Astrocyte (in vitro differentiated cells and primary cell): ENCODE measurements around the gene TUBA3E. TPM values are rescaled to one million over a fixed set of nuclear protein-coding genes. Genes with fewer than 3 reads are reported as not detected.
"Not testable (repeated sequence)": the region's sequence is repeated elsewhere in the genome, so short reads cannot be mapped to it uniquely, and the experiment has no call there.

Source experiments
- DNase-seq: peaks from one replicate; pipeline ENCODE4 v3.0.0-alpha.2; 2010; ENCODE audit warnings: low read depth
- FAIRE-seq: peaks from 2 replicates; lab custom pipeline; 2011; peaks lifted over from hg19 to GRCh38; lab: Jason Lieb, UNC
- H2AFZ ChIP-seq: 2 replicates; pipeline ENCODE4 v1.6.0; 2012; ENCODE audit warnings: low read depth, low read length, inconsistent platforms
- H3K27ac ChIP-seq: 2 replicates; pipeline ENCODE4 v1.5.1; 2011; ENCODE audit warnings: low read depth, low read length, inconsistent platforms
- H3K27me3 ChIP-seq: 2 replicates; pipeline ENCODE4 v1.6.0; 2011; ENCODE audit warnings: low read length, inconsistent platforms; ENCODE audit not compliant: insufficient read depth
- H3K36me3 ChIP-seq: 2 replicates; pipeline ENCODE4 v1.5.1; 2011; ENCODE audit warnings: low read length, inconsistent platforms; ENCODE audit not compliant: insufficient read depth
- H3K4me1 ChIP-seq: 2 replicates; pipeline ENCODE4 v1.5.1; 2011; ENCODE audit warnings: low read length, inconsistent platforms; ENCODE audit not compliant: insufficient read depth
- H3K4me2 ChIP-seq: 2 replicates; pipeline ENCODE4 v1.6.0; 2012; ENCODE audit warnings: low read length, inconsistent platforms
- H3K4me3 ChIP-seq: 2 replicates; pipeline ENCODE4 v1.5.1; 2011; ENCODE audit warnings: low read depth, mild to moderate bottlenecking, low read length, inconsistent platforms; ENCODE audit not compliant: insufficient read depth
- H3K79me2 ChIP-seq: 2 replicates; pipeline ENCODE4 v1.6.0; 2012; ENCODE audit warnings: mild to moderate bottlenecking, low read length, inconsistent platforms; ENCODE audit not compliant: insufficient read depth
- H3K9ac ChIP-seq: 2 replicates; pipeline ENCODE4 v1.6.0; 2012; ENCODE audit warnings: mild to moderate bottlenecking, low read length, inconsistent platforms
- H3K9me3 ChIP-seq: 2 replicates; pipeline ENCODE4 v1.5.1; 2012; ENCODE audit warnings: low read depth, mild to moderate bottlenecking, low read length, inconsistent platforms; ENCODE audit not compliant: insufficient read depth
- H4K20me1 ChIP-seq: 2 replicates; pipeline ENCODE4 v1.6.0; 2012; ENCODE audit warnings: low read length, inconsistent platforms; ENCODE audit not compliant: insufficient read depth
- H3K27ac Mint-ChIP-seq: one replicate; pipeline ENCODE4 v1.8.0; 2021; ENCODE audit warnings: mild to moderate bottlenecking, mixed read lengths; ENCODE audit not compliant: unreplicated experiment
- H3K27me3 Mint-ChIP-seq: one replicate; pipeline ENCODE4 v1.8.0; 2021; ENCODE audit warnings: low read depth, mixed read lengths; ENCODE audit not compliant: unreplicated experiment
- H3K36me3 Mint-ChIP-seq: one replicate; pipeline ENCODE4 v1.8.0; 2021; ENCODE audit warnings: low read depth, mixed read lengths; ENCODE audit not compliant: unreplicated experiment
- H3K4me1 Mint-ChIP-seq: one replicate; pipeline ENCODE4 v1.8.0; 2021; ENCODE audit warnings: low read depth, mixed read lengths; ENCODE audit not compliant: unreplicated experiment
- H3K4me3 Mint-ChIP-seq: one replicate; pipeline ENCODE4 v1.8.0; 2021; ENCODE audit warnings: mild to moderate bottlenecking, moderate library complexity, mixed read lengths; ENCODE audit not compliant: unreplicated experiment
- H3K9me3 Mint-ChIP-seq: one replicate; pipeline ENCODE4 v1.8.0; 2021; ENCODE audit warnings: mild to moderate bottlenecking, mixed read lengths; ENCODE audit not compliant: unreplicated experiment
- EZH2 ChIP-seq: IDR thresholded peaks from 2 replicates; pipeline ENCODE4 v1.6.1; 2012; ENCODE audit warnings: mild to moderate bottlenecking, low read length, inconsistent platforms; ENCODE audit not compliant: insufficient read depth
- total RNA-seq: library from RNA; stranded (reverse); gene quantifications from 2 replicates; pipeline ENCODE4 v1.2.1, GENCODE V29; 2021
- TF ChIP-seq, protein P1 (sequence below): IDR thresholded peaks from 2 replicates; pipeline ENCODE4 v1.5.1; 2011; ENCODE audit warnings: low read depth, mild to moderate bottlenecking, inconsistent platforms, low read length, moderate library complexity; ENCODE audit not compliant: insufficient read depth

The TUBA3E gene
- total RNA-seq, 1 donor from 2014 or later = not detected

GRCh38 chr2:130181880-130182682 lies 16.2 kb downstream of the TUBA3E start, which contains the start of gene MZT2B:
Gene MZT2B, plus strand, starts transcription at chr2:130182262. Its CDS starts 21 bp downstream, at chr2:130182283.
- H2AFZ ChIP-seq = peak within 1 kb of the TSS; percentile 92

DNA sequence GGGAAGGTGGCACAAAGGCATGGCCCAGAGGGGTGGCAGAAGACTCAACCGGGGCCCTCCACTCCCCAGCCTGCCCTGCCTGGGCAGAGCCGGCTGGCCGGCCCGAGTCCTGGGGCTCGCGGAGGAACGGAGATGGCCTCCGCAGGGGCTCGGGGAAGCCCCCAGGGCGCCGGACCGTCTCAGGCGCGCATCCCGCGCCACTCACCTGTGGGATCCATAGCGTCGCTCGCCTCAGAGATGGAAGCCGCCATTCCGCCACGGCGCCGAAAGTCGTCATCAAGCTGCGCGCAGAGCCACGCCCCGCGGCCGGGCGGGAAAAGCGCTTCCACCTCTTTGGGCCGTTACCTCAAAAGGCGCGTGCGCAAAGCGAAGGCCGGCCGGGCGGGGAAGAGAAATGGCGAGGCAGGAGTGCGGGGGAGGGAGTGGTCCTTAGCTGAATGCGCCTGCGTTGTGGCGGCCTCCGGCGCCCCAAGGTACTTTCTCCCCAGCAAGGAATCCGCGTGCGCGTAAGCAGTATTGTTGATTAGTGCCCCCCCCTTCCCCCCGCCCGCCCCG lies 16.8 kb downstream of the TUBA3E start, which contains the start of gene SMPD4:
Gene SMPD4 (minus strand): TSS at position 278 of the 555 bp plus-strand sequence. CDS start 5,010 bp downstream, outside the sequence.
- Histone ChIP-seq H3K27ac (peak within 1 kb of the TSS; percentile 92), H3K4me3 (peak within 1 kb of the TSS; percentile 99), H3K4me2 (peak within 1 kb of the TSS; percentile 95), H3K36me3 (no peaks in the 10 kb centered on the region), H3K27me3 (no peaks in the 10 kb centered on the region), H3K79me2 (peaks cover 87% of the 10 kb centered on the region), H3K9me3 (no peaks in the 10 kb centered on the region), H2AFZ (peak within 1 kb of the TSS; percentile 92), H4K20me1 (peaks cover 36% of the 10 kb centered on the region), H3K4me1 (peaks cover 21% of the 10 kb centered on the region), H3K9ac (peak within 1 kb of the TSS; percentile 99)
- H3K36me3 Mint-ChIP-seq = peaks cover 3% of the 10 kb centered on the region
- peak within 1 kb of the TSS; percentile 99 for H3K4me3 Mint-ChIP-seq
- DNase-seq (peak; percentile 85), FAIRE-seq (no peak)
- H3K27me3 Mint-ChIP-seq = no peaks in the 10 kb centered on the region
- peaks cover 13% of the 10 kb centered on the region for H3K4me1 Mint-ChIP-seq
- no peak for TF ChIP-seq EZH2
- TF ChIP-seq, protein P1, sequence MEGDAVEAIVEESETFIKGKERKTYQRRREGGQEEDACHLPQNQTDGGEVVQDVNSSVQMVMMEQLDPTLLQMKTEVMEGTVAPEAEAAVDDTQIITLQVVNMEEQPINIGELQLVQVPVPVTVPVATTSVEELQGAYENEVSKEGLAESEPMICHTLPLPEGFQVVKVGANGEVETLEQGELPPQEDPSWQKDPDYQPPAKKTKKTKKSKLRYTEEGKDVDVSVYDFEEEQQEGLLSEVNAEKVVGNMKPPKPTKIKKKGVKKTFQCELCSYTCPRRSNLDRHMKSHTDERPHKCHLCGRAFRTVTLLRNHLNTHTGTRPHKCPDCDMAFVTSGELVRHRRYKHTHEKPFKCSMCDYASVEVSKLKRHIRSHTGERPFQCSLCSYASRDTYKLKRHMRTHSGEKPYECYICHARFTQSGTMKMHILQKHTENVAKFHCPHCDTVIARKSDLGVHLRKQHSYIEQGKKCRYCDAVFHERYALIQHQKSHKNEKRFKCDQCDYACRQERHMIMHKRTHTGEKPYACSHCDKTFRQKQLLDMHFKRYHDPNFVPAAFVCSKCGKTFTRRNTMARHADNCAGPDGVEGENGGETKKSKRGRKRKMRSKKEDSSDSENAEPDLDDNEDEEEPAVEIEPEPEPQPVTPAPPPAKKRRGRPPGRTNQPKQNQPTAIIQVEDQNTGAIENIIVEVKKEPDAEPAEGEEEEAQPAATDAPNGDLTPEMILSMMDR = no peak
- peak within 1 kb of the TSS; percentile 96 for H3K27ac Mint-ChIP-seq
- no peaks in the 10 kb centered on the region for H3K9me3 Mint-ChIP-seq

More at GRCh38 chr2:130181880-130182682, 16.2 kb downstream of the TUBA3E start, which contains the start of gene MZT2B:
- TF ChIP-seq, protein P1 = peak; percentile 42
- not testable (repeated sequence) for H3K9me3 Mint-ChIP-seq, H3K27me3 Mint-ChIP-seq, FAIRE-seq, H3K27me3 ChIP-seq, H3K36me3 ChIP-seq, H3K9me3 ChIP-seq, H3K36me3 Mint-ChIP-seq
- Histone ChIP-seq H3K4me3 (peak within 1 kb of the TSS; percentile 99), H3K4me1 (peaks cover 21% of the 10 kb centered on the region), H3K27ac (peak within 1 kb of the TSS; percentile 92), H3K9ac (peak within 1 kb of the TSS; percentile 99), H4K20me1 (peaks cover 31% of the 10 kb centered on the region), H3K4me2 (peak within 1 kb of the TSS; percentile 96), H3K79me2 (peaks cover 82% of the 10 kb centered on the region)
- H3K4me3 Mint-ChIP-seq = peak within 1 kb of the TSS; percentile 99
- peak within 1 kb of the TSS; percentile 96 for H3K27ac Mint-ChIP-seq
- H3K4me1 Mint-ChIP-seq = peaks cover 13% of the 10 kb centered on the region
- DNase-seq = peak; percentile 56

- peak overlapping the region; percentile 99 for H3K4me3 ChIP-seq
- H4K20me1 ChIP-seq = peaks cover 30% of the 10 kb centered on the region
- not testable (repeated sequence) for DNase-seq, H3K9me3 ChIP-seq, H3K27me3 ChIP-seq, H3K27me3 Mint-ChIP-seq, H3K4me1 Mint-ChIP-seq, H3K9me3 Mint-ChIP-seq, H3K36me3 Mint-ChIP-seq, H3K36me3 ChIP-seq, FAIRE-seq
- peak overlapping the region; percentile 99 for H3K9ac ChIP-seq
- peak overlapping the region; percentile 92 for H2AFZ ChIP-seq
- H3K4me3 Mint-ChIP-seq = peak overlapping the region; percentile 99
- peaks cover 21% of the 10 kb centered on the region for H3K4me1 ChIP-seq
- H3K79me2 ChIP-seq = peaks cover 84% of the 10 kb centered on the region
- peak overlapping the region; percentile 95 for H3K4me2 ChIP-seq
- H3K27ac Mint-ChIP-seq = peak overlapping the region; percentile 96
- H3K27ac ChIP-seq = peak overlapping the region; percentile 92
Measured at GRCh38 chr2:130180404-130181324, 17.6 kb downstream of the TUBA3E start.

GRCh38 chr2:130174866-130175265 lies 23.4 kb downstream of the TUBA3E start:
- not testable (repeated sequence) for H3K27ac ChIP-seq, H3K27me3 Mint-ChIP-seq, H3K9me3 ChIP-seq, H3K4me3 Mint-ChIP-seq, H3K4me2 ChIP-seq, H3K4me3 ChIP-seq, H2AFZ ChIP-seq, H3K36me3 ChIP-seq, FAIRE-seq, H3K4me1 ChIP-seq, H3K9me3 Mint-ChIP-seq, H3K27ac Mint-ChIP-seq, DNase-seq, H3K27me3 ChIP-seq, H3K36me3 Mint-ChIP-seq, H3K9ac ChIP-seq, H3K4me1 Mint-ChIP-seq
- Histone ChIP-seq H3K79me2 (peaks cover 43% of the 10 kb centered on the region), H4K20me1 (peaks cover 21% of the 10 kb centered on the region)
